Stimulated activated CD8-positive, alpha-beta memory T cell treated with anti-CD3 and anti-CD28 coated beads, Interleukin-15, amount 100 ng/mL, for 24 hours (primary cell): ENCODE data around the gene SPAG9.
A peak's percentile ranks its signal among the peaks of the same experiment; 100 is the strongest.

ENCODE experiments used
- DNase-seq: peaks from one replicate; pipeline ENCODE4 v3.0.0-alpha.2; 2020; ENCODE audit warnings: low read depth

Gene SPAG9

DNA sequence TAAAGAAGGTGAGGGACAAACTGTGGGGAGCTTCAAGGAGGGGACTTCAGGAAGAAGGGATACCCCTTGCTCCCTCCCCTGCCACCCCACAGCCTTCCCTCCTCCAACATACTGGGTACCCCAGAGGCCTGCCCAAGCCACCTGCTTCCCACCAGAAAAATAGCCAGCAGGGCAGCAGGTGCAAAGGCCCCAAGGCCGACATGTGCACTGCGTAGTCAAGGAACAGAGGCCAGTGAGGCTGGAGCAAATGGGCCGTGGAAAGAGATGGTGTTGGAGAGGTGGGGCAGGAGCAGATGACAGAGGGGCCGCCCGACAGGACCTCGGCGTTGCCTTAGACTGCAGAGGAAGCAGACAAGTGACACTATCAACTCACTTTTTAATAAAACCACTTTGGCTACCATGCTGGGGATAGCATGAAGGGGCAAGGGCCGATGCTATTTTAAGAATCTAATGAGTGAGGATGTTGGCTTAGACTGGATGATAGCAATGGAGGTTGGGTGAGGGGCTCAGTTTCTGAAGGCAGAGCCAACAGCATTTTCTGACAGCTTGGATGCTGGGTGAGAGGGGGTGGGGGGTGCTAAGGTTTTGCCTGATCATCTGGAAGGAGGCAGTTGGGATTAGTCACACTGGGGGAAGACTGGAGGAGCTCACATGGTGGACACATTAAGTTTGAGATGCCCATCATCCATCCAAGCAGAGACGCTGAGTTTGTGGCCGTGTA, 181.7 kb downstream of the SPAG9 start:
- no peak for DNase-seq

DNA sequence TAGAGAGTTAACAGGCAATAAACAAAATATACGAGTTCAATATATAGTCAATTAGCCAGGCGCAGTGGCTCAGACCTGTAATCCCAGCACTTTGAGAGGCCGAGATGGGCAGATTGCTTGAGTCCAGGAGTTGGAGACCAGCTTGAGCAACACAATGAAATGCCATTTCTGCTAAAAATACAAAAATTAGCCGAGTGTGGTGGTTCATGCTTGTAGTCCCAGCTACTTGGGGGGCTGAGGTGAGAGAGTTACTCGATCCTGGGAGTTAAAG, 184.7 kb downstream of the SPAG9 start:
- DNase-seq = no peak

DNA sequence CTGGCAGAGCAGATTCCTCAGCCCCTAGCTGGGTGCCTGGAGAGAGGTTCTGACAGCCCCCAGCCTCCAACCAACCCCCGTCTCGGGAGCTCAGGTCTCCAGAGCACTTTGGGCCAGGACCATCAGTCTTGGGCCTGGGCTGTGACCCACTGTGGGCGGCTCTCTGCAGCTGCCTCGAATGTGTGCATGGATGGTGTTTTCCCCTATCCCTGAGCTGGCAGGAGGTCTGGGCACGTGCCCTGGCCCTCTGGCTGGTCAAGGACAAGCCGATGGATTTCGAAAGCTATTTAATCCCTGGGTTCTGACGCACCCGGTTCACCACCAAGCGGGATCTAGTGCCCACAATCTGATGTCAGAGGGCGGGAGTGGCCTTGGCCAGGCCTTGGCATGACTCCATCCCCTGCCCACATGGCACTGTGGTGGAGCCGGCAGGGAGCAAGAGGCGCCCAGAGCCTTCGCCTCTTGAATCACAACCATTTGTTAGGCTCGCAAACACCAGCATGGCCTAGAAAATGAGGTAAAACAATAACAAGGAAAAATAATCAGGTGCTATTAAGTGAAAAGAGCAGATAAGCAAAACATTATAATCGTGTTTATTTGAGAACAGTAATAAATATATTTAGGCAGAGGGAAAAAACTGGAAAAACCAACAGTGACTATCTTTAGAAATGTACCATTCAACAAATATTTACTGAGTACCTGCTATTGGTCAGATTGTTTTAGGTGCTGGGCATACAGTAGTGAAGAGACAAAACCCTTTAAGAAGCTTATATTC, 185.3 kb downstream of the SPAG9 start:
- DNase-seq = no peak

DNA sequence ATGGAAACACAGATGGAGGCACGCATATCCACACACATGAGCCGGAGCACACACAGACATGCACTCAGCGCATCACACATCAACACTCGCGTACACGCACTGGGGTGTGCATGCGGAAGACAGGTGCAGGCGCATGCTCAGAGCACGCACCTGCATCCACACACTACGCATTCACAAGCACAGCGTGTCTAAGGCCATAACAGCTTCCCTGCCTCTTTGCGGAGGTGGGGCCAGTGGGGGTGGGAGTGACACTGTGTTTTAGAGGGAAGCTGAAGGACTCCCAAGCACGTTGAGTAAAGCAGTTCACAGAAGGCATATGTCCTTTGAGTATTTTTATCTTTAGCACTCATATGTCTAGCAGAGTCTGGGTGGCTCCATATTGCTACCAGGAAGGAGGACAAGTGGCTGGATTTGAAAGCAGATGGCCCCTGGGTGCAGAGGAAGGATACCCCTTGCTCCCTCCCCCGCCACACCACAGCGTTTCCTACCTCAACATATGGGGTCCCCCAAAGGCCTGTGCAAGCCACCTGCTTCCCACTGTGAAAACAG, 185.9 kb downstream of the SPAG9 start:
- DNase-seq = no peak

DNA sequence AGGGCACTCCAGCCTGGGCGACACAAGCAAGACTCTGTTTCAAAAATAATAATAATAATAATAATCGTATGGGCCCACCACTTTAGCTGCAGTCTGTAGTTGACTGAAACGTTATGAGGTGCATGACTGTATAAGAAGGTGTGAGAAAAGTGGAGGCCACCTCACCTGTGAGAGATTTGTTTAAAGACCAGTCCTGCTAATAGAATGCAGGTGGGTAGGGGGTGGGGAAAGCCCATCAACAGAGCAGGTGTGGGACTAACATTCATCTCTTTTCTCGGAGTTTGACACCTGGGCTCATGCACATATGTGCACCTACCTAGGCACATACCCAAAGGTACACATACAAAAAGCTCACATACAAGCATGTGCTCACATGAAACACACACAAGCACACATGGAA, 186.5 kb downstream of the SPAG9 start:
- no peak for DNase-seq

DNA sequence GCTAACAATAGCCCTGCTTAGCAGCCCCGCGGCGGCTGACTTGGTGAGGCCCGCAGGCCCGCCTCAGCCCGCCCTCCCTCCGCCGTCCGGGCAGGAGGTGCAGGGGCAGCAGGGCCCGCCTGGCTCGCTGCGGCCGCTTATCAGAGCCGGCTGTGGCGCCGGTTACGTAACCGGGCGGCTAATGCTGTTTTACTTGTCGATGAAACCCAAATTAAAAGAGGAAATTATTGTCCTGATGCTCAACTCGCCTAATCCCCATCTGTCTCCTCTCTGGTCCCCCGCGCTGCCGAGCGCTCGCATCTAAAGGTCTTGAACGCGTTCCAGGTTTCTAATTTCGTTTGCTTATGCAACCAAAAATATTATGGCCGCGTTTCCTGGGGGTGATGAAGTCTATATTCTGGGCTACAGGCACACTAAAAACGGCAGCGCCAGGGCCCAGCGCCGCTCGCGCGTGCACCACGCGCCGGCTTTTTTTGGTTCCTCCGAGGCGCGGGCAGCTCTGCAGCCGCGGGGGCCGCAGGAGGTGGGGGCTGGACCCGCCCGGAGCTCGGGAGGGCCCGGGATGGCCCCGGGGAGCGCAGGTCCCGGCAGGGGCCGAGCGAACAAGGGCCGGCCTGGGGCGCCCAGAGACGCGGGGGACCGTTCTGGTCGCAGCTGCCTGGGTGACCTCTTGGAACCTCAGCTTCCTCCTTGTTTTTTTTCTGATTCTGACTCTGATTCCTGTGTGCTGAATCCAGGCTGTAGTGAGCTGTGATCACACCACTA, 189.3 kb downstream of the SPAG9 start:
- peak; percentile 27 for DNase-seq

DNA sequence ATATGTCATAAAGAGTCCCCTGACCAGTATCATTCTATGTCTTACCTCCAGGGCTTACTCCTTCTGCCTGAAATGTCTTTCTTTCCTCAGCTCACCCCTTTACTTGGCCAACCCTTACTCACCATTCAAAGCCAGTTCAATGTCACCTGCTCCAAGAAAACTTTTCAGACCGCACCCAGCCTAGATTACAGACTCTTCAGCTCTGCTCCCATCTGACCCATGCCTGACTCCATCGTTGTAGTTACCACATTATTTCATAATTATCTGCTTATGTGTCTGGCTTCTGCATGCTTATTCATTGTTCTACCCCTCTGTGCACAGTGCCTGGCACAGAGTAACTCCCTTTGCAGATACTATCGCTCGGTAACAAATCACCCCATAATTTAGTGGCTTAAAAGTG, 192.0 kb downstream of the SPAG9 start:
- DNase-seq = no peak

DNA sequence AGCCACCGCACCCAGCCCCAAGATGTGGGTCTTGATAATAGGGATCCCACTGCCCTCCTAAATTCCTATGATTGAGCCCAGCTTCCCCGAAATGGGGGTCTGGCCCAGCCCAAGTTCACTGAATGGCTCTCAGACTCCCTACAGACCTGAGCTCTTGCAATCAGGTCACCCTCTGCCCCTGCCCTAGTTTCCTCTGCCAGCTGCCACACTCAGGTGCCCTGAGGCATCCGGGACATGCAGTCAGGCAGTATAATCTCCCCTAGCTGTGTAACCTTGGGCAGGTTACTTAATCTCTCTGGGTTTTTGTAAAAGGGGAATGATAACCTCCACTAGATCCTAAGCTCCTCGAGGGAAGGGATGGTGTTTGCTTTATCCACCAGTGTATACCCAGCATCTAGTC, 193.4 kb downstream of the SPAG9 start:
- no peak for DNase-seq

DNA sequence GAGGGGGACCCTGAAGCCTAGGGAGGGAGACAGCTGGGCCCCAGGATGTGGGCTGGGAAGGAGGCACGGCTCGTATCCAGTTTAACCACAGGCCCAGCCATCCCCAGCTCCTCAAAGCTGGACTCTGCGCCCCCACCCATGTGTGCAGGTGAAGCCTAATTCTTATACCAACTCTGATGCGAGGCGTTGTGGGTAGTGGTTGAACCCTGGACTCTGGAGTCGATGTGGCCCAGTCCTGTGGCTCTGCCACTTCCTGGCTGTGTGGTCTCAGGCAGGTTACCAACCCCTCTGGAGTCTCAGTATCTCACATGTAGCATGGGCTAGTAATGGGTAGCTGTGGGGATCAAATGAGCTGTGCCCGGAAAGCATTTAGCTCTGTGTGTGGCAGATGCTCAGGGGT, 194.1 kb downstream of the SPAG9 start:
- no peak for DNase-seq

DNA sequence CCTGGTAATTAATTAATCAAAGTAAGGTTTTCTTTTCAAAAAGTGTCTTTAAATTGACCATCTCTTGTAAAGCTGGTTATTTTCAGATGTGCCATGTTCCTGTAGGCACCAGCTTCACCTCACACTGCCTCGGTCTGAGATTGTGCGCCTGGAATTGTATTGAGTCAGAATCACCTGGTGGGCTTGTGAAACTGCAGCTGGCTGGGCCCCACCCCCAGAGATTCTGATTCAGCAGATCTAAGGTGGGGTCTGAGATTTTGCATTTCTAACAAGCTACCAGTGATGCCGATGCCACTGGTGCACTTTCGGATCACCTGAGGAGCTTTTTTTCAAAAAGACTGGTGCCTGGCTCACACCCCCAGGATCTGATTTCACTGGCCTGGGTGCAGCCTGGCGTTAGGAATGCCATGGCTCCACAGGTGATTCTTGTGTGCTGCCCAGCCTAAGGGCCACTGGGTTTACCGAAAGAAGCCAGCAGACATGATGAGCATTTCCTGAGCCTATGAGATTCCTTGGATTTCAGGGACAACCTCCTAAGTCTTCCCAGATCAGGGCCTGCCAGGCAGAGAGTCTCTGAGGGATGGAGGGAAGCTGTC, 195.3 kb downstream of the SPAG9 start:
- DNase-seq = no peak

DNA sequence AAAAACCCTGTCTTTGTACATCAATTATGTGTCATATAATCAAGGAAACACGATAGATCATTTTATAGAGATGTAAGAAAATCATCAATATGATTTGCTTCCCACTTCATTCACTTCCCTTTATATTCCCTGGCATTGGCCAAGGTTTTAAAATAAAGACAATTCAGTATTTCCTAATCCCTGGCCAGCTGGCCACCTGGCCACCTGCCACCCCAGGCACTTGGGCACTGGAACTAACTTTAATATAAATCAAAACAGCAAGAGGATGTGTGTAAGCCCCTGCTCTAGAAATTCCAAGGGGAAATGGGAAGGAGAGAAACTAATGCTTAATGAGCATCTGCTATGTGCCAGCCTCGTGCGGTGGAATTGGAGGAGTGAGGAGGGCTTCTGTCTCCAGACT, 195.9 kb downstream of the SPAG9 start:
- DNase-seq = no peak

DNA sequence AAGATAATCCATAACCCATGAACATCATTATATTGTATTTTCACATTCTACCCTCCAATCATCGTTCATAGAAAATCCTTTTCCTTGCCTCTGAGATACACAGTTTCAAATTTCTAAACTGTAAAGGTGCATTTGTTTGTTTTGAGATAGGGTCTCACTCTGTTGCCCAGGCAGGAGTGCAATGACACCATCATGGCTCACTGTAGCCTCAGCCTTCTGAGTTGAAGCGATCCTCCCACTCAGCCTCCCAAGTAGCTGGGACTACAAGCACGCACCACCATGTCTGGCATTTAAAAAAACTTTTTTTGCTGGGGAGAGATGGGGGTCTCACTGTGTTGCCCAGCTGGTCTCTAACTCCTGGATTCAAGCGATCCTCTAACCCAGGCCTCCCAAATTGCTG, 196.4 kb downstream of the SPAG9 start:
- DNase-seq = no peak

DNA sequence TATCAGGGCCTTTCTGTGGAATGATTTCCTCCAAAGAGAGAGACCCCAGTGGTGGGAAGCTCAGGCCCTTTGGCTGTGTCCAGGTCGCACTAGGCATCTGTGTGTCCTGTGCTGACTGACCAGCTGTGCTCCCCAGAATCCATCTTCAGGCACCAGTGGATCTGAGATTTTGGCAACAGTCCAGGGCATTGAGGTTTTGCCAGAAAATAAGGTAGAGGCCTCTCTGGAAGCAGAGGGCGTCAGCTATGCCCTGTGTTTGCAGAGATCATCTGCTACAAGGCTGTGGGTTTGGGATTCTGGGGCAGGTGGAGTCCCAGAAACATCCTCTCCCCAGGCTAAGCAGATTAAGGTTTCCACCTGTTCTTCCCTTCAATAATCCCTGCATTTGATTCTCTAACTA, 197.1 kb downstream of the SPAG9 start:
- no peak for DNase-seq

DNA sequence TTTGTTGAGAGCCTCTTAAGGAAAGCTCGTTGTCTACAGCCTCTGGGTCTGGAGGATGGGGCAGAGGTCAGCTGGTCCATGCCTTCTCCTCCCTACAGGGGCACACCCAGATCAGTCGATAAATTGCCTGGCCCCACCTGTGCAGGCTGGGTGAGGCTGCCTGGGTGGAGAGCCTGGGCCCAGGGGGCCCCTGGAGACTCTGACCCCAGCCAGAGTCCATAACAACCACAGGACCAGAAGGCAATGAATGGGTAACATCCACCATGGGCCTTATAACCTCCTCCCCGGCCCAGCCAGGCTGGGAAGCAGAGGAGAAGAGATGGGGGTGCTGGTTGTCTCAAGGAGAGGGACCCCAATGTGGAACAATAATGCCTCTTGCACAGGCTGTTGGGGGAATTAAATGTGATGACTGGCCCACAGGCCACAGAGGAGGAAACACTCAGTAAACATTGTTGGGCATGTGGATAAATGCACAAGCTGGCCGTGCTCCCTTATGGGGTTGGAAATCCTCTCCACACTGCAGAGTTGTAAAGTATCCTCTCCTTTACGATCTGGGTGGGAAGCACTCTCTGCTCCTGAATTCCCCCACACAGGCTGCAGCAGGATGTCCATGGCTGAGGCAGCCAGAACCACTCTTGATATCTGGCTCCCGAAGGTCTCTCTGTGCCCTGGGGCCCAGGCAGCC, 197.8 kb downstream of the SPAG9 start:
- DNase-seq = no peak

DNA sequence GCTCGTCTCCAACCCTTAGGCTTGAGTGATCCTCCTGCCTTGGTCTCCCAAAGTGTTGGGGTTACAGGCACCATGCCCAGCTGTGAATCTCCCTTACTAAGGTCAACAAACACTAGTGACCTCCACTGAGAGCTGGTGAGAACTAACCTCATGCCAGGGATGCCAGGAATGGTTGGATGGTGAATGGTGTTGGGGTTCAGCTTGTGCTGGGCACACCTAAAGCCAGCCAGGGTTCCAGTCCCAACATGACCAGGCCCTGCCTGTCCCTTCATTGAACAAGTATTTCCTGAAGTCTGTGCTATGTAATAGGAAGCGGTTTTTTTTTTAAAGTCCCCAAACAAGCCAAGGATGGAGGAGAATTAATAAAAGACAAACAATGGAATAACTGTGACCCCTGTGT, 198.6 kb downstream of the SPAG9 start:
- DNase-seq = no peak

DNA sequence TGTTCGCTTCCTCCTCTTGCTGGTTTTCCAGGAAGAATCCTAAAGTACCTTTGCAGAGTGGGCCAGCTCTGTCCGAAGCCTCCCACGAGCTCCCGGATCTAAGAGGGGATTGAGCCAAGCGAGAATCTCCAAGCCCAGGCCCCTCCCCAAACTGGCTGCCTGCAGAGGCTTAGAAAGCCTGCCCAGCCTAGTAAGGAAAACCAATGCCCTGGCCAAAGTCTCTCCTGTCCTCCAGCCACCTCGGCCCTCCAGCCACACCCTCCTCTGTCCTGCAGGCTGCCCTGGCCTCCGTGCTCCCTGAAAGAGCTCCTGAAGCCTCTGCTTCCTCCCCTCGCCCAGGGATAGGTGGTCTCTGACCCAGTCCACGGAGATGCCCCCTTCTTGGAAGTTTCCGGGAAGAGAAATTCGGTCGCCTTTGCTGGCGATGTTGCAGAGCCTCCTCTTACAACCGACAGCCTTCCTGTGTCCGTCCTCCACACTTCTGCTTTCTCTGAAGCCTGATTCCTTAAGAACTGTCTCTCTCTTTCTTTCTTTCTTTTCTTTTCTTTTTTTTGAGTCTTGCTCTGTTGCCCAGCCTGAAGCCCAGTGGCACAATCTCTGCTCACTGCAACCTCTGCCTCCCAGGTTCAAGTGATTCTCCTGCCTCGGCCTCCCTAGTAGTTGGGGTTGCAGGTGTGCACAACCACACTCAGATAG, 199.6 kb downstream of the SPAG9 start:
- DNase-seq = no peak

DNA sequence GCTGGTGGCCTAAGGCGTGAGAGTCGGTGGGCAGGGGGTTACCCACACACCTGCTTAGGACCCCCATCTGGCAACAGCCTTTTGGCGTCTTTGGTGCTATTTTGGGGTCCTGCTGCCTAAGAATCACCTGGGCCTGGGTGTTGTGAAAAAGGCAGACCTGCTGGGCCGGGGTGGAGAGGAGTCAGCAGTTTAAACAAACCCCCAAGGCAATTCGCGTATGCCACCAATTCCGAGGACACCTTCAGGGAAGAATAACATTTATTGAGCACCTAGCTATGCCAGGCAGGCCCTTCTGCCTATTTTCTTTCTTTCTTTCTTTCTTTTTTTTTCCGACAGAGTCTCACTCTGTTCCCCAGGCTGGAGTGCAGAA, 200.6 kb downstream of the SPAG9 start:
- DNase-seq = no peak

DNA sequence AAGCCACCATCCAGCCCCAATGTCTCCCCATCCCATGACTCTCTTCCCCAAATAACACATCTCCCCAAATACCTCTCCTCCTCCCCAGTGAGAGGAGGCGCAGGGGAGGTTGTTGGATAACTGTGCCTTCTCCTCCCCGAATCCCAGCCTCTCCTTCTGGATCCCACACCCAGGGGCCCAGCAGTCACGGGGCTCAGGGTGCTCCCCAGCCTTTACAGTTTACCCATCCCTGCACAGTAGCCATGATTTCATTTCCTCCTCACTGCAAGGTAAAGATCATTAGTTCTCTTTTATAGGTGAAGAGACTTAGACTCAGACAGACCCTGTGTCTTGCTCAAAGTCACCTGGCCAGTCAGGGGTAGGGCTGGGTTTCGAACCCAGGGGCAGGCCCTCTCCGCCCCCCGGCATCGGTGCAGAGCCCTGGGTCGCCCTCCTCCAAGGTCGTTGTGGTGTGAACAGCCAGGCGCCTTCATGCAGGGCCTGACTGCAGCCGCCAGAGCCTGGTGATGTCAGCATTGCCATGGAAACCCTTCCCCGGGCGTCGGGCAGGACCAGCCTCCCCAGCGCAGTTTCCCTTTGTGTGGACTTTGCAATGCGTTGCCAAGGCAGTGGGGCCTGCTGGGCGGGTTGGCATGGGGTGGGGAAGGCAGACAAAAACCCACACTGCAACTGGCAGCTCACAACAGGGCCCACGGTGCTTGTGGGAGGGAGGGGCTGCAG, 201.2 kb downstream of the SPAG9 start:
- DNase-seq = peak; percentile 42

DNA sequence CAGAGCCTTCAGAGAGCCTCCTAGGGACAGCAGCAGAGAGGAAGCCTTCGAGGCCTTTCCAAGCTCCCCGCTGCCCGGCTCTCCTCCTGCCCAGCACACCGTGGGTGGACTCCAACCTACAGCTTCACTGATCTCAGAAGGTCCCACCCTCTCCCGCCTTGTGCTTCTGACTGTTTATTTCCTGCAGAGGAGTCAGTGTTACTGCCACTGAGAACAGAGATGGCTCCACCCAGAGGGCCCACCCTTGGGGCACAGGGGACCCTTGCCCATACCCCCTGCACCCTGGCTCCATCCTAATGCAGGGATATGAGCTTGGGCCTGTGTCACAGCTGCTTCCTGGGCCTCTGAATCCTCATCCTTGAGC, 201.8 kb downstream of the SPAG9 start:
- no peak for DNase-seq

DNA sequence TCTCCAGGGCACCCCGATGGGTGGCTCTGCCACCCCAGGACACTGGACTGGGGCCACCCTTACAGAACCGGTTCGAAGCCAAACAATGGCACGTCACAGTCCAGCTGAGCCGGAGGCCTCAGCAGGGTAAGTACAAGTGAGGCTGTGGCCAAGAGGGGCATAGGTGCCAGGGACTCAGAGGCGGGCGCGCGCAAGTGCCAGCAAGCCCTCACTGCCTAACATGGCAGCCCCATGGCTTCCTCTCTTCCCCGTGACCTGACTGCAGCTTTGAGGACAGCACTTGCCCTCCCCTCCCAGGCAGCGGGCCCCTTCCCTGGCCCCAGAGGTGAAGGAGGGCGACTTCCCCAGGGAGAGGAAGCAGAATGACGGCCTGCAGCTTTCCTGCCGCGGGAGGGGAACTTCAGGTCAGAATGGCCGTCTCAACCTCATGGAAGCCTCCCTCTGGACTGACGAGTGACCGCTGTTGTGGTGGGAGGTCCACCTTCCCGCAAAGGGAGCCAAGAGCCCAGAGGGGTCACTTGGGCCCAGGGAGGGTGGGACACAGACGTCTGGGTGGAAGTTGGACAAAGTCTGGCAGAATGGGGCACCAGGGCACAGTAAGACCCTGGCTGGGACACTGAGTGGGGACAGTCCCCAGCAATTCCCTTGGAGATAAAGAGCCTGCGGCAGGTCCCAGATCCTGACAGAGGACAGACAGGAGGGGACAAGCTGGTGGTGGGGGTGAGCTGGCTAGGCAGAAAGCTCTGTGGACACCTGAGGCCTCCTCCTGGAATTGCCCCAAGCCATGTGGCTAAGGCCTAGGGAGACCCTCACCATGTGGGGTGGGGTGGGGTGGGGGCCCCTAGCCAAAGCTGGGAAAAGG, 202.4 kb downstream of the SPAG9 start:
- no peak for DNase-seq
